OCI-LY1 (cell line): ENCODE measurements around the gene RNF141.

Experiments used
- H2AFZ ChIP-seq: fragments of 200-600 bp; sonication (generic), shearing (Covaris generic); 2 replicates; pipeline ENCODE4 v1.6.0; 2014; ENCODE audit warnings: antibody characterized with exemption, mild to moderate bottlenecking, low read length
- H3F3A ChIP-seq: fragments of 200-600 bp; sonication (generic), shearing (Covaris generic); 2 replicates; pipeline ENCODE4 v1.6.0; 2014; ENCODE audit warnings: mild to moderate bottlenecking, antibody characterized with exemption, low read length, moderate library complexity; ENCODE audit not compliant: insufficient read depth
- H3K27ac ChIP-seq: fragments of 200-600 bp; sonication (generic); 2 replicates; pipeline ENCODE4 v1.5.1; 2014; ENCODE audit warnings: low read length, mixed run types, mild to moderate bottlenecking, low read depth; ENCODE audit not compliant: poor library complexity, severe bottlenecking
- H3K27me3 ChIP-seq: fragments of 200-600 bp; sonication (generic); 2 replicates; pipeline ENCODE4 v1.6.0; 2014; ENCODE audit warnings: antibody characterized with exemption, mild to moderate bottlenecking, low read length, moderate library complexity; ENCODE audit not compliant: insufficient read depth
- H3K36me3 ChIP-seq: fragments of 200-600 bp; sonication (generic); 2 replicates; pipeline ENCODE4 v1.6.1; 2014; ENCODE audit warnings: mild to moderate bottlenecking, antibody characterized with exemption, low read length, moderate library complexity, mixed read lengths; ENCODE audit not compliant: insufficient read depth
- H3K4me1 ChIP-seq: fragments of 200-600 bp; sonication (generic); 2 replicates; pipeline ENCODE4 v1.5.1; 2014; ENCODE audit warnings: mild to moderate bottlenecking, low read length, moderate library complexity; ENCODE audit not compliant: insufficient read depth, severe bottlenecking
- H3K4me2 ChIP-seq: fragments of 200-600 bp; sonication (generic), shearing (Covaris generic); 2 replicates; pipeline ENCODE4 v1.6.1; 2014; ENCODE audit warnings: low read length
- H3K4me3 ChIP-seq: fragments of 200-600 bp; sonication (generic); 2 replicates; pipeline ENCODE4 v1.5.1; 2014; ENCODE audit warnings: low read length, low read depth, mild to moderate bottlenecking, mixed read lengths; ENCODE audit not compliant: poor library complexity, severe bottlenecking
- H3K79me2 ChIP-seq: fragments of 200-600 bp; shearing (Covaris generic); 2 replicates; pipeline ENCODE4 v1.6.1; 2016; ENCODE audit warnings: mixed run types, low read length, mixed read lengths; ENCODE audit not compliant: insufficient read depth
- H3K9ac ChIP-seq: fragments of 200-600 bp; sonication (generic), shearing (Covaris generic); 2 replicates; pipeline ENCODE4 v1.6.1; 2014; ENCODE audit warnings: mild to moderate bottlenecking, low read length, mixed read lengths
- H3K9me2 ChIP-seq: fragments of 200-600 bp; sonication (generic), shearing (Covaris generic); 2 replicates; pipeline ENCODE4 v1.6.1; 2014; ENCODE audit warnings: low read depth, mild to moderate bottlenecking, low read length, mixed read lengths
- H3K9me3 ChIP-seq: fragments of 200-600 bp; shearing (Covaris generic); 2 replicates; pipeline ENCODE4 v1.6.1; 2014; ENCODE audit warnings: low read length, mixed read lengths
- H4K20me1 ChIP-seq: fragments of 200-600 bp; sonication (generic), shearing (Covaris generic); 2 replicates; pipeline ENCODE4 v1.6.0; 2016; ENCODE audit warnings: mild to moderate bottlenecking, low read length; ENCODE audit not compliant: insufficient read depth
- CTCF ChIP-seq: fragments of 200-600 bp; sonication (generic), shearing (Covaris generic); IDR thresholded peaks from 2 replicates; pipeline ENCODE4 v1.5.1; 2017; ENCODE audit warnings: mild to moderate bottlenecking, antibody characterized with exemption, low read length, moderate library complexity, mixed read lengths
- EZH2 ChIP-seq: fragments of 200-600 bp; sonication (generic), shearing (Covaris generic); IDR thresholded peaks from 2 replicates; pipeline ENCODE4 v1.8.0; 2017; ENCODE audit warnings: borderline replicate concordance, mixed run types, mild to moderate bottlenecking, antibody characterized with exemption, low read length, moderate library complexity, mixed read lengths

The RNF141 gene

GRCh38 chr11:10567446-10567845 lies 26.5 kb upstream of the RNF141 start:
- no peak overlapping the region for H3K27ac ChIP-seq
- no peaks in the 10 kb centered on the region for H3F3A ChIP-seq
- no peak overlapping the region for H3K4me2 ChIP-seq
- no peaks in the 10 kb centered on the region for H3K27me3 ChIP-seq
- H3K9ac ChIP-seq, result no peak overlapping the region
- no peak for TF ChIP-seq CTCF
- no peak for TF ChIP-seq EZH2
- H2AFZ ChIP-seq, result no peak overlapping the region
- no peaks in the 10 kb centered on the region for H3K9me2 ChIP-seq
- H3K36me3 ChIP-seq, result no peaks in the 10 kb centered on the region
- H3K9me3 ChIP-seq, result no peaks in the 10 kb centered on the region
- no peaks in the 10 kb centered on the region for H3K79me2 ChIP-seq
- no peak overlapping the region for H3K4me3 ChIP-seq
- H4K20me1 ChIP-seq, result no peaks in the 10 kb centered on the region
- no peaks in the 10 kb centered on the region for H3K4me1 ChIP-seq

- no peak overlapping the region for H3K27ac ChIP-seq
- H3K9me3 ChIP-seq, result no peaks in the 10 kb centered on the region
- H3K79me2 ChIP-seq, result no peaks in the 10 kb centered on the region
- no peaks in the 10 kb centered on the region for H3K9me2 ChIP-seq
- H4K20me1 ChIP-seq, result no peaks in the 10 kb centered on the region
- no peaks in the 10 kb centered on the region for H3K4me1 ChIP-seq
- no peaks in the 10 kb centered on the region for H3F3A ChIP-seq
- no peak overlapping the region for H3K4me3 ChIP-seq
- no peaks in the 10 kb centered on the region for H3K36me3 ChIP-seq
- H3K9ac ChIP-seq, result no peak overlapping the region
- no peaks in the 10 kb centered on the region for H3K27me3 ChIP-seq
- TF ChIP-seq CTCF (no peak), EZH2 (no peak)
- no peak overlapping the region for H3K4me2 ChIP-seq
- no peak overlapping the region for H2AFZ ChIP-seq
Observed at GRCh38 chr11:10566257-10566957, 25.4 kb upstream of the RNF141 start.

GRCh38 chr11:10565493-10565892 lies 24.5 kb upstream of the RNF141 start:
- Histone ChIP-seq H3K9ac (no peak overlapping the region), H3K79me2 (no peaks in the 10 kb centered on the region), H3K4me2 (no peak overlapping the region), H3K9me2 (no peaks in the 10 kb centered on the region), H3F3A (no peaks in the 10 kb centered on the region), H3K4me1 (no peaks in the 10 kb centered on the region), H3K36me3 (no peaks in the 10 kb centered on the region), H3K9me3 (no peaks in the 10 kb centered on the region), H4K20me1 (no peaks in the 10 kb centered on the region), H3K4me3 (no peak overlapping the region), H3K27ac (no peak overlapping the region), H3K27me3 (no peaks in the 10 kb centered on the region), H2AFZ (no peak overlapping the region)
- TF ChIP-seq EZH2 (no peak), CTCF (no peak)
